ENCODE results near the gene ELMOD3. TPM values are rescaled to one million over a fixed set of nuclear protein-coding genes. Genes with fewer than 3 reads are reported as not detected.

Gene ELMOD3
- total RNA-seq, 1 experiment from 2014 or later: 9.7 TPM

DNA sequence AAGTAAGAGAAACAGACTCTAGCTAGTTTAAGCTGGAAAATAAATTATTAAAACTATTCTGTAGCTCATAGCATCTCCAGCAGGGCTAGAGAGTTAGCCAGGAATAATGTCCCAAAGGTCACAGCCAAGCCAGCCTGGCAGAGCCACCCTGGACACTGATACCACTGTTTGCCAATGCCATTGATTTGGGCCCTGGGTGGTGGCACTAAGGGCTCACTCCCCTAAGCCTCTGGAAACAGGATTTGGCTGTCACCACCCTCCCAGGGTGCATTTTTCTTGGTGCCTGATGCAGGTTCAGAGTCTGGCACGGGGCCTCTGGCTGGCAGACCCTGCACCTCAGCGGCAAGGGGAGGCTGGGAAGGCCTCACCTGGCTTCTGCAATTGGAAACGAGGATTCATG lies 71.0 kb downstream of the ELMOD3 start:
- Mint-ChIP-seq H3K27ac (no peak overlapping the region), H3K4me1 (peaks cover 41% of the 10 kb centered on the region), H3K9me3 (no peaks in the 10 kb centered on the region), H3K4me3 (no peak overlapping the region), H3K36me3 (no peaks in the 10 kb centered on the region), H3K27me3 (ENCODE audit: low read depth) (peaks cover 21% of the 10 kb centered on the region)
- ATAC-seq (no peak), DNase-seq (ENCODE audit: low spot score) (no peak)
- ChIA-PET CTCF (interaction anchor here (0.9 to 1.0 kb wide), 2 partner anchors 12 to 126 kb away, joined by 3 to 4 read pairs; no protein-coding TSS in a partner anchor), POLR2A (interaction anchor here (0.5 to 1.3 kb wide), 2 partner anchors 113 to 143 kb away, joined by 4 read pairs; partner anchors contain the start of gene MAT2A)
- TF ChIP-seq ZNF317 (CRISPR knock-in tag; IDR thresholded peaks at IDR 0.05; ENCODE audit: borderline replicate concordance, low read depth) (no peak), FOXJ3 (CRISPR knock-in tag; IDR thresholded peaks at IDR 0.05; ENCODE audit: borderline replicate concordance) (no peak)

DNA sequence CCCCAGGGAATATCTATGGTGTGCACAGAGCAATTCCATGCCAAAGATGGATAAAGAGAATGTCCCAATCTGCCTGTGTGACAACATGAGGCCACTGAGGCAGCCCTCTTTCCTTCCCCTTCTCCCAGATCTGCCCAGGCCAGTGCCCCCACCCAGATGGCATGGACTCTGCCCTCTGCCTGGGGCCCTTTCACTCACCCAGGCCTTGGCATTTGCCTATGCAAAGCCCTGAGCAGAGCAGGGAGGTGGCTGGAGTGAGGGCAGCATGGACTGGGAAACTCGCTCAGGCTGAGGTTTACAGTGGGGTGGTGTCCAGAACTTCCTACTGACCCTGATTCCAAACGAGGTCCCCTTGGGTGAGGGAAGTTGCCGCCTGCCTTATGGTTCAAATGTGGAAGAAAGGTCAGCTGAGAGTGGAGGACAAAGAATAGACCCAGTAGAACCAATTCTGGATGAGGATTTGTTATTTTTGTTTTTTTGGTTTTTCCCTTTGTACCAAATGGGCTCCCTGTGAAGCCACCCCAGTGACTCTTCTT lies 72.8 kb downstream of the ELMOD3 start:
- ChIA-PET POLR2A (interaction anchor here (1.9 kb wide), 1 partner anchor 119 kb away, joined by 8 read pairs; no protein-coding TSS in a partner anchor), CTCF (interaction anchor here (0.6 to 3.2 kb wide), 2 partner anchors 21 to 125 kb away, joined by 3 to 10 read pairs; no protein-coding TSS in a partner anchor)
- TF ChIP-seq ESRRA (CRISPR knock-in tag; IDR thresholded peaks at IDR 0.05; ENCODE audit: borderline replicate concordance) (no peak), ZNF416 (CRISPR knock-in tag; IDR thresholded peaks at IDR 0.05) (no peak), NFATC4 (CRISPR knock-in tag; IDR thresholded peaks at IDR 0.05) (no peak), ZNF232 (CRISPR knock-in tag; IDR thresholded peaks at IDR 0.05) (no peak), AR (CRISPR knock-in tag; IDR thresholded peaks at IDR 0.05) (no peak), GRHL2 (CRISPR knock-in tag; IDR thresholded peaks at IDR 0.05; ENCODE audit: insufficient replicate concordance, severe bottlenecking) (no peak), ZNF121 (CRISPR knock-in tag; IDR thresholded peaks at IDR 0.05) (no peak), NR1H2 (CRISPR knock-in tag; IDR thresholded peaks at IDR 0.05) (no peak), ZNF219 (CRISPR knock-in tag; IDR thresholded peaks at IDR 0.05; ENCODE audit: borderline replicate concordance) (no peak), KAT7 (CRISPR knock-in tag; IDR thresholded peaks at IDR 0.05; ENCODE audit: borderline replicate concordance) (no peak)
- TF ChIP-seq, protein P1, sequence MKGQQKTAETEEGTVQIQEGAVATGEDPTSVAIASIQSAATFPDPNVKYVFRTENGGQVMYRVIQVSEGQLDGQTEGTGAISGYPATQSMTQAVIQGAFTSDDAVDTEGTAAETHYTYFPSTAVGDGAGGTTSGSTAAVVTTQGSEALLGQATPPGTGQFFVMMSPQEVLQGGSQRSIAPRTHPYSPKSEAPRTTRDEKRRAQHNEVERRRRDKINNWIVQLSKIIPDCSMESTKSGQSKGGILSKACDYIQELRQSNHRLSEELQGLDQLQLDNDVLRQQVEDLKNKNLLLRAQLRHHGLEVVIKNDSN (CRISPR knock-in tag; IDR thresholded peaks at IDR 0.05): no peak
- TF ChIP-seq, protein P2, sequence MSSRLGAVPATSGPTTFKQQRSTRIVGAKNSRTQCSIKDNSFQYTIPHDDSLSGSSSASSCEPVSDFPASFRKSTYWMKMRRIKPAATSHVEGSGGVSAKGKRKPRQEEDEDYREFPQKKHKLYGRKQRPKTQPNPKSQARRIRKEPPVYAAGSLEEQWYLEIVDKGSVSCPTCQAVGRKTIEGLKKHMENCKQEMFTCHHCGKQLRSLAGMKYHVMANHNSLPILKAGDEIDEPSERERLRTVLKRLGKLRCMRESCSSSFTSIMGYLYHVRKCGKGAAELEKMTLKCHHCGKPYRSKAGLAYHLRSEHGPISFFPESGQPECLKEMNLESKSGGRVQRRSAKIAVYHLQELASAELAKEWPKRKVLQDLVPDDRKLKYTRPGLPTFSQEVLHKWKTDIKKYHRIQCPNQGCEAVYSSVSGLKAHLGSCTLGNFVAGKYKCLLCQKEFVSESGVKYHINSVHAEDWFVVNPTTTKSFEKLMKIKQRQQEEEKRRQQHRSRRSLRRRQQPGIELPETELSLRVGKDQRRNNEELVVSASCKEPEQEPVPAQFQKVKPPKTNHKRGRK (CRISPR knock-in tag; IDR thresholded peaks at IDR 0.05; ENCODE audit: borderline replicate concordance): no peak
- TF ChIP-seq, protein P3, sequence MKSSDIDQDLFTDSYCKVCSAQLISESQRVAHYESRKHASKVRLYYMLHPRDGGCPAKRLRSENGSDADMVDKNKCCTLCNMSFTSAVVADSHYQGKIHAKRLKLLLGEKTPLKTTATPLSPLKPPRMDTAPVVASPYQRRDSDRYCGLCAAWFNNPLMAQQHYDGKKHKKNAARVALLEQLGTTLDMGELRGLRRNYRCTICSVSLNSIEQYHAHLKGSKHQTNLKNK (CRISPR knock-in tag; IDR thresholded peaks at IDR 0.05): no peak
- TF ChIP-seq, protein P4, sequence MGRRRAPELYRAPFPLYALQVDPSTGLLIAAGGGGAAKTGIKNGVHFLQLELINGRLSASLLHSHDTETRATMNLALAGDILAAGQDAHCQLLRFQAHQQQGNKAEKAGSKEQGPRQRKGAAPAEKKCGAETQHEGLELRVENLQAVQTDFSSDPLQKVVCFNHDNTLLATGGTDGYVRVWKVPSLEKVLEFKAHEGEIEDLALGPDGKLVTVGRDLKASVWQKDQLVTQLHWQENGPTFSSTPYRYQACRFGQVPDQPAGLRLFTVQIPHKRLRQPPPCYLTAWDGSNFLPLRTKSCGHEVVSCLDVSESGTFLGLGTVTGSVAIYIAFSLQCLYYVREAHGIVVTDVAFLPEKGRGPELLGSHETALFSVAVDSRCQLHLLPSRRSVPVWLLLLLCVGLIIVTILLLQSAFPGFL (CRISPR knock-in tag; IDR thresholded peaks at IDR 0.05; ENCODE audit: borderline replicate concordance): no peak
- Mint-ChIP-seq H3K27ac (no peak overlapping the region), H3K9me3 (no peaks in the 10 kb centered on the region), H3K4me3 (no peak overlapping the region), H3K4me1 (peaks cover 37% of the 10 kb centered on the region), H3K36me3 (no peaks in the 10 kb centered on the region), H3K27me3 (ENCODE audit: low read depth) (peaks cover 21% of the 10 kb centered on the region)
- no peak for DNase-seq (ENCODE audit: low spot score)
- no peak for ATAC-seq
